TTC549 (cell line): ENCODE results near the gene TIPARP.
"Not testable (repeated sequence)": the region's sequence is repeated elsewhere in the genome, so short reads cannot be mapped to it uniquely, and the experiment has no call there.

ENCODE experiments used
- FAIRE-seq: peaks from 2 replicates; lab custom pipeline; 2012; peaks lifted over from hg19 to GRCh38; lab: Jason Lieb, UNC

Gene TIPARP

DNA sequence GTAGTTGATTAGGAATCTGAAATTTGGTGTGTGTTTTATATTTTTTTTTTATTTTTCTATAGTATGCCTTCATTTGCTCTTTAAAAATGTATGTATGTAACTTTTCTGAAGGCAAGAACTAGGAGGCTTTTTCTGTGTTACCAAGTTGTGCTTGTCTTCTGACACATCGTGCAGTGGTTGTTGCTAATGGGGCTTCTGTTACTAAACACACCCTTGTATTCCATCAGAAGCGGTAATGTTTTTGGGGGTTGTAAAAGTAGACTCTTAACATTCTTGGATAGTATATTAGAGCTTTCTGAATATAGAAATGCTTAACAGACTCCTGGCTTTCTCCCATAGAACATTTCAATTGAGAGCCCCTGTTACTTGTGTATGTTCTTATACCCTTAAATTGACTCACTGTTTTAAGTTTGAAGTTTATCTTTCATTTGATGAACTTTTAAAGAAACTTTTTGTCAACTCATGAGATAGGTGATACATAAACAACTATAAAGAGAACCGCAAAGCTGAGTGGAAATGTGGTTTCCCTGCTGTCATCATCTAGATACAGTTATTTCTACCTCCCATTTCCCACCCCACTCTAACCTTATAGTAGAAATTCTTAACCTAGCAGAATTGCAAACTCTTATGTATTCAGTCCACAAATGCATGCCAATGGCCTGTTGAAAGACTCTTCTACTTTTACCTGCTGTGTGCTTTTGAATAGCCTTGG is 2.5 kb downstream of the TIPARP start:
- no peak for FAIRE-seq

DNA sequence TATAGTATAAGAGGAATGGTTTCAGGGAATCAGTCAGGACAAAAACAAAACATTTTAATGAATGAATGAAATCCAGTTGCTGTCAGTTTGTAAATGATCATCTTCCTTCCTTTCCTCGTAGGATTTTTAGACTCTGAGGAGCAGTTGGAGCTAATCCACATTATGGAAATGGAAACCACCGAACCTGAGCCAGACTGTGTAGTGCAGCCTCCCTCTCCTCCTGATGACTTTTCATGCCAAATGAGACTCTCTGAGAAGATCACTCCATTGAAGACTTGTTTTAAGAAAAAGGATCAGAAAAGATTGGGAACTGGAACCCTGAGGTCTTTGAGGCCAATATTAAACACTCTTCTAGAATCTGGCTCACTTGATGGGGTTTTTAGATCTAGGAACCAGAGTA is 3.1 kb downstream of the TIPARP start:
- no peak for FAIRE-seq

DNA sequence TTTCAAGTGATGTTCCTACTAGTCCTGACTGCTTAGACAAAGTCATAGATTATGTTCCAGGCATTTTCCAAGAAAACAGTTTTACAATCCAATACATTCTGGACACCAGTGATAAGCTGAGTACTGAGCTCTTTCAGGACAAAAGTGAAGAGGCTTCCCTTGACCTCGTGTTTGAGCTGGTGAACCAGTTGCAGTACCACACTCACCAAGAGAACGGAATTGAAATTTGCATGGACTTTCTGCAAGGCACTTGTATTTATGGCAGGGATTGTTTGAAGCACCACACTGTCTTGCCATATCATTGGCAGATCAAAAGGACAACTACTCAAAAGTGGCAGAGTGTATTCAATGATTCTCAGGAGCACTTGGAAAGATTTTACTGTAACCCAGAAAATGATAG is 3.8 kb downstream of the TIPARP start:
- FAIRE-seq, result no peak

DNA sequence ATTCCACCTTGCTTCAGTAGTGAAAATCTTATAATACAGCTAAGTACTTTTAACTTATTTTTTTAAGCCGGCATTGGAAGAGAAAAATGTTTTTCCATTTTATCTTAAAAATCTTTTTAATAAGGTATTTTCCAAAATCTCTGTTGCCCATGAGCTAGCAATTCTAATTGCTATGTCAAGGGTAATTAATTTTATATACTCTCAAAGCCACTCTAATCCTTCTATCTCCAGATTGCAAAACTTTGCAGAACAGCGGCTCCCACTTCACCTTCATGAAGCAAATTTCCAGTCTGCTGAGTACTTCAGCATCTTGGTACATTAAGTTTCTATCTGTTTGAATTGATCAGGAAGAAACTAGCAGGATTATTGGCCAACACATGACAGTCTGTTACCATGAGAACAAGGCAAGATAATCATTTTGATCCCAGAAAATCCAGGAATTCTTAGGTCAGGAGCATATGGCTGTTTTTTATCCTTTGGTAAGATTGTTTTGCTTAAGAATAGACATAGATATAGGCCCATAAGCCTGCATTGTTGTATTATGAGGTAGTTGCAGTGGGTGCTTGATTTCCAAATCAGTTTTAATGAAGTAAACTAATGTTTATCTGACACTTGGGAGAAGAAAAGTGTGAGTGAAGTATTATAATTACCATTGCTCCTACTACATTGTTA is 6.0 kb downstream of the TIPARP start:
- no peak for FAIRE-seq

DNA sequence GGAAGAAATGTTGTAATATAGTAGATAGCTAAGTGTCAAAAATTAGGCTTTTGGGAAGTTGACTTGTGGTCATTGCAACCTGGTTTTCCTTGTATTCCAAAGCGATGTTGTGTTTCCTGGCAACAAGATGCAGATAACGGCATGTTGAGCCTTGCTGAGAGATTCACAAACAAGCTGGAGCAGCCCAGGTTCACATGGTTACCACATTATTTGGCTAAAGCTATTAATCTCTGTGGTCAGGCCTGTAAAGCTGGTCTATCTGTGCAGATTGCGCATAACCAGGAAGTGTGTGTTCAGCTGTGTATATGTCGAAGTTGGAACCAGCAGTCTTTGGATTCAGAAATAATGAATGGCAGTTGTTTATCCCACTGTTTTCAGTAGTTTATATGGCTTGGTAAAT is 6.6 kb downstream of the TIPARP start:
- FAIRE-seq, result no peak

DNA sequence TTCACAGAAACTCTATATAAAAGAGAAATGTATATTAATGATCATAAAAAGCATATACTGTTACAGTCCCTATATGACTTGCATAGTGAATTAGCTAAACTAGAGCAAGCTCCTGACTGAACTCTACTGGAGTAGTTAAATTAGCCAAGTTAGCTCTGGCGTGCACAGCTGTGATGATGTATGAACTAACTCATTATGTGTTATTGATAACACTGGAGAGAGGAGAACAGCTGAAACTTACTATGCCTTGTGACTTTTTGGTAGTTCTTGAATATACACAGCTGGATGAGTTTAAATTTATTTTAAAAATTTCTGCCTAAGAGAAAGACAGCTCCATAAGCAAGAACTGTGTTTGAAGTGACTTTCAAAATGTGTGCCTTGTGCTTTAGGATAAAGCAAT is 8.1 kb downstream of the TIPARP start:
- FAIRE-seq, result no peak

DNA sequence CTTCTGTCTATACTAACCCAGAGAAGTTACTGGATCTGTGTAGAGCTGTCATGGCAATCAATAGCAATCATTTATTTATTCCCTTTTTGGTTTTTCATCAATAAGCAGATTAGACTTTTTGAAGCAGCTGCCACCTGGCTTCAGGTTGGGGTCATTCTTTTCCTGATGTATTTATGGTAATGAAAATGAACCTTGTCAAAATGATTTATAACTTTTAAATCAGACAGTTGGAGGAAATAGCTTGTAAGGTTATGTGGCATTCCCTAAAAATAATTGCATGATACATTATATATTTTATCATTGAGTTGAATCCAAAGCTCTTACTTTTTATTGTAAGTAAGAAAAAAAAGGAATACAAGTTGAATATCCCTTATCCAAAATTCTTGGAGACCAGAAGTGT is 8.6 kb downstream of the TIPARP start:
- no peak for FAIRE-seq

DNA sequence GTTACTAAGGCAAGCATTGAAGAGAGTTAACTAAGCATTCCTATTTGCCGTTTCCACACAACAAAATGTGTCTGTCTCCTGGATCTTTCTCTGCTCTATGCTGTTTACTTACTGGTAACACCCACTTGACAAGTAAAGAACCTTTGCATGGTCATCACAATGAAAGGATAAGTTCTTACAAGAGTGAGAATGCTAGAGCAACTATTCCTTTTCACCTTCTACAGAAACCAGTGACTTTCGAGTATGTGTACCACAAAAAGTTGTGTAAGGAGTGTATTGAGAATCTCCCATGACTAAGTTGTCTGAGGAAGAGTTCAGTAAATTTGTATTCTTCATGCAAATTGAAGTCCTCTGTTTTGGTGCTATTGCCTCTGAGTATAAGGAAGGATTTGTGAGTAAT is 10.8 kb downstream of the TIPARP start:
- no peak for FAIRE-seq

DNA sequence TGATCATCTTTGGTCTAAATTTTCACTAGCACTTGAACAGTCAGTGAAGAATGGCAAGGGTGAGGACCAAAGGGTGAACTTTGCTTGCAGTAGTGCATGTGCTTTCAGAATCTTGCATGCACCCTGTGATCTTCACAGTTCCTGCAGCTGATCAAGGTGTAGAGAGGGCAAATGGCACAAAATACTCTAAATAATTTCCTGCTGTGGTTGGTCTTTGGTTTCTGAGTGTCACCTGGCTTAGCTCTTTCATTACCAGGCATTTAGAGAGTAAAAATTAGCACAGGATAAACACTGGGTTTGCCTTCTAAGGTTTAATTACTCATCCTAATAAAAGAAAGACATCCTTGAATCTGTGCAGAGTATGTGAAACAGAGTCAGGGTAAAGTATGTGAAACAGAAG is 11.4 kb downstream of the TIPARP start:
- FAIRE-seq, result no peak

DNA sequence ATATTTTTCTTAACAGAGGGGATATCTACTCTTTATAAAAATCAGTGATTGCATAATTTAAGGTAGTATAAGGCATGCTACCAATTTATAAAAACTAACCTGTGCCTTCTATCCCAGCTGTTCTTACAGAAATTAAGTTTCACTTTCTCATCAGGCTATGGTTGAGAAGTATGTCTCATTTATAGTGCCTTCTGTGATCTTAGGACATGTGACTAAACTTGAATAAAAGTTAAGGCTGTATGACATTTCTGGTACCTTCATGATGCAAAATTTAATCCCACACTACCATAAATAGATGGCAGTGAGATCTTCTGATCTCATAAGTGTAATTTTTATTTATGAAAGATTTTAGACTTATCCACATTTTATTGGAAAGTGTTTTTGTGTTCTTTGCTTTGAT is 12.6 kb downstream of the TIPARP start:
- no peak for FAIRE-seq

DNA sequence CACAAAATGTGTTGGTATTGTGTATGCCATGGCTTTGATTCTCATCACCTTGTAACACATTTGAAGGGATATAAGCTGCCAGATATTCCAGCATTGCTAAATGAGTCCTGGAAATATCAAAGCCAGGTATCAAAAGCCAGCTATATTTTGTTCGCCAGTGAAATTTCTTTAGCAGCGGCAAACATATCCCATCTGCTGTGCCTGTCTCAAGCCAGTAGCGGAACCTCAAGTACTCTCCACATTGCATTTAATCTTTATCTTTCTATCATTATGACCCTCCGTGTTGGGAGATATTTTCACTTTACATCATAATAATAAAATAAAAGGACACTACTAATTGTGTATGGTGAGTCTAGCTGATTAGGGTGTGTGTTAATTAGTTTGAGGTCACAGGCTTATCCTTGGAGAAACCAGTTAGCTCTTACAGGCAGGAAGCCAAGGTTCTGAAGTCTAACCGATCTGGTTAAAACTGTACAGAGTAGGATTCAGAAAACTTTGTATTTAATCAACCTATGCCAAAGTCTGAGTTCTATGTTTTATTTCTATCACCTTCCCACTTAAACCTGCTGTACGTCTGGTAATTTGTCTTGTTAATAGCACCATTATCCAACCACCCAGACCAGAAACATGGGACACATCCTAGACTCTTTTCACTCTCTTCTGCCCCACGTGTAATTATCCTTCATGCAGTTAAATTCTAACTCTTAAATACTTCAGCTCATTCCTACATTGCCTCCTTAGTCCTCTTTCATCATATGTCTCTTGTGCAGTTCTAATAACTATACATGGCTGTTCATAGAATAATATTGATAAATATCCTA is 14.5 kb downstream of the TIPARP start:
- no peak for FAIRE-seq

DNA sequence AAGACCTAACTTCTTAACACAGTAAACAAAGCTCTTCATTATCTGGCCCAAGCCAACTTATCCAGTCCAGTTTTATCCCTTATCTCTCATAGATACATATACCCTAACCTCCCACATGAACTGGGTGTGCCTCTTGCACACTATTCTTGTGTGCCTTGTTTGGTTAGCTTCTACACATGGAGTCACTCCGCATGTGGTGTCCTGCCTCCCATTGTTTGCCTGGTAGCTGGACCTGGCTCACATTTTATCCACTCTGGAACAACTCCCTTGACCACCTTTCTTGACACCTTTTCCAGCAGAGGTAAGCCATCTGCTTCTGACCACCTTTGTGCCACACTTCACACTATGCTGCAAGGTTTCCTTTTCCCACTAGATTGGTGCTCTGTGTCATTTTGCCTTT is 15.2 kb downstream of the TIPARP start:
- FAIRE-seq, result no peak

DNA sequence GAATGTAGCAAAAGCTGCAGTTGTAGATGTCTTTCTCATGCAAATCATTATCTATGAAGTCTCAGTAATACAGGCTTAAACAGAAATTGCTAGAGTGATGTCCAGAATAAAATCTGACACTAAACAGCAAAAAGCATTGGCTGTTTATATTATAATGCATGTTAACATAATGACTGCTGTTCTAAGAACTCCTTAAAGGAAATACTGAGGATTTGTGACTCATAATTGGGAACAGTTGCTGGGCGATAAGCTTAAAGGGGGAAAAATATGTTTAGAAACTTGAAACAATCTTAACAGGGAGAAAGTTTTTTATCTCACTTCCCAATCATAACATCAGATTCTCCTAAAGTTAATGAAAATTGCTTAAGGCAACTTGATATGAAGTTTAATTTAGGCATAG is 17.5 kb downstream of the TIPARP start:
- no peak for FAIRE-seq

DNA sequence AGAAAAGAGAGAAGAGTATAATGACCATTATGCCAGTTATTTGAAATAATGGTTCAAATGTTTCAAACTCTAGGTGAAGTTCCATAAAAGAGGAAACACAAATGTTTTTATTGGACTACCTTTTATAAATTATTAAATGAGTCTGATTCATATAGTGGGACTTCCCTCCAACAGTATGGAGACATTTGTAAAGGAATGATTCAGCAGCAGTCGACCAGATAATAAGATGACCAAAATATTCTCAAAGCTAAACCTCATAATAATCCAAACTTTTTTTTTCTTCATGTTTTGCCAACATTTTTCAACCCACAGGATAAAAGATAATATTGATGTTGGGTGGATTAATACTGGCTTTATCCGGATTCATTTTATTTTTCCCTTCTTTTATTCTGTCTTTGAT is 18.8 kb downstream of the TIPARP start:
- no peak for FAIRE-seq

DNA sequence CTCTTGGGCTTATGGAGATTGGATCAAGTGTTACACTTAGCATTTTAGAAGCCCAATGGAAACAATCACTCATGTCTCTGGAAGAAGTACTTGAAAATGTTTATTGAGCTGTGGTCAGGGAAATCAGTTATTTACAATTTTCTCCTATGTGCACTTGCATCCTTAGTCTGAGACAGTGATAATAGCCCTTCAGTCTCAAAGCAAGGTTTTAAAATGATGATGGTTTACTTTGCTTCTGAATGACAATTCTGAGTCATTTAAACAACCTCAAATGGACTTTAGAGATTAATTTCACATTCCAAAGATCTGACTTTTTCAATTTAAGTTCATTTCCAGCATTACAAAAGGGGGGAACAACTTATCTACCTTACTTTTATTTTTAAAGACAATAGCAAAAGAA is 20.1 kb downstream of the TIPARP start:
- FAIRE-seq, result no peak

DNA sequence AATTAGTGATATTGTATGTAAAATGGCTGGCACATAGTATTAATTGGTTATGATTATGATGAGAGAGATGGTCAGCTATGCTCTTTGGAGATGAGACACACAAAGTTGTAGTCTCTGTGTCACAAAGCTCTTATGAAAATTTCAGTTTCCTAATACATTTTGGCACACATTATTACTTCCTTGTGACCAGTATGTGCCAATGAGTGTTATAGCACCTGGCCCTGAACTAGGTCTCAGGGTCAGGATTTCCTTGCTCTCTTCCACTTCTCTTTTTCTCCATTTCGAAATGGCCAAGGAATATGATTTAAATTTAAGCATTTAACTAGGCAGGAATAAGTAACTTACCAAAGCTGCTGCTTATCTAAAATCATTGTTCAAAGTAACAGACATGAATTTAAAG is 28.0 kb downstream of the TIPARP start:
- no peak for FAIRE-seq

DNA sequence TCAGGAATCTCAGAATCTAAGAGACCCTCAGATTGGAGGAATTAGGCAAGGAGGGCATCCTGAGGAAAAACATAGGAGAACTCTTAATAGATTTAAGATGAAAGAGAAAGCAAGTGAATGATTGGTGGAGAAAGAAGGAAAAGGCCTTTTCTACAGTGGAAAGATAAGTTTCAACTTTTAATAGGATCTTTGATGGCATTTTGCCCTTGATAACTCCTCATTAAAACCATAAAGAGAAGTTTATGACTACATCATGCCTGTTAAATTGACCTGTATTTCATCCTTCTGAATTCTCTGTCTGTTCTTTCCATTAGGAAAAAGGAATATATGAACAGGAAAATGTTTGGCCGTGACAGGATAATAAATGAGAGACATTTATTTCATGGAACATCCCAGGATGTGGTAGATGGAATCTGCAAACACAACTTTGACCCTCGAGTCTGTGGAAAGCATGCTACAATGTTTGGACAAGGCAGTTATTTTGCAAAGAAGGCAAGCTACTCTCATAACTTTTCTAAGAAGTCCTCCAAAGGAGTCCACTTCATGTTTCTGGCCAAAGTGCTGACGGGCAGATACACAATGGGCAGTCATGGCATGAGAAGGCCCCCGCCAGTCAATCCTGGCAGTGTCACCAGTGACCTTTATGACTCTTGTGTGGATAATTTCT is 30.1 kb downstream of the TIPARP start:
- FAIRE-seq, result no peak

DNA sequence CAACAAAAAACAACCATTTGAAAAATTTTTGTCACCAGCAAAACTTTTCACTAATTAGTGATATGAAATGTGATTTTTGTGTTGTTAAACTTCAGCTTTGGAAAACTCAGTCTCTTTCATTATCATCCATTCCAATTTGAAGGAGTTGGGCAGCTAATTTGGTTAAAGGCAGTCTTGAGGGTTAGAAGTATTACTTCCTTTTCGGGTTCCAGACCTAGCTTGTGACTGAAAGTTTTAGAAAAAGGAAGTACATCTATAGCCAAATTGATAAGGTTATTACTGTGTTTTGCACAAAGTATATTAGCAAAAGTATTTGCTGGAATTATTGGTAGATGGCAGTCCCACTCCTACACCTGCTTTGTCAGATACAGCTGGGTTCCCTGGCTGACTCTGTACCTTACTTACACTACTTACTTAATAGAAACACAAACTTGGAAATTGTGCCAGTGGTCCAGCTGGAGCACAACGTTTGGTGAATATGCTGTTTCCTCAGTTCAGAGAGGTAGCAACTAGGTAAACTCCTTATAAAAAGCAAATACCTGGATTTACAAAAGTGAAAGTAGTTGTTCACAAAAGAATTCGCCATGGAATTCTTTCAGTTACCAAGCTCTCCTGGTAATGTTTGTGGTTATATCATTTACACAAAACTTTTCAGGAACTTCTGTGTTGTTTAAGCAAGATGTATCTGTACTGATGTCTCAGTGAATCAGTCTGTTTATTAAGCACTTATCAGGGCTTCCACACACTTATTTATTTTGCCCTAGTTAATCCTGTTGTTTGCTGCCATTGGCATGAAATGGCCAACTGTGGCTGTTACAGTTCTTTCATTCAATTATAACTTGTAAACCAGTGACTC is 31.6 kb downstream of the TIPARP start:
- FAIRE-seq, result no peak

DNA sequence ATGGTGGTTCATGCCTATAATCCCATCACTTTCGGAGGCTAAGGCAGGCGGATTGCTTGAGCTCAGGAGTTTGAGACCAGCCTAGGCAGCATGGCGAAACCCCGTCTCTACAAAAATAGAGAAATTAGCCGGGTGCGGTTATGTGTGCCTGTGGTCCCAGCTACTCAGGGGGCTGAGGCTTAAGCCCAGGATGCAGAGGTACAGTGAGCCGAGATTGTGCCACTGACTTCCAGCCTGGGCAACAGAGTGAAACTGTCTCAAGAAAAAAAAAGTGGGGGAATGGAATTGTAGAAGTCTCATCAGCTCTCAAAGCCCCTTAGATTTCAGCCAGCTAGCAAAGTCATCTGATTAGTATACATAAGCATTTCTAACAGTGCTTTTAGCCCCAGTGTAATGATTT is 33.2 kb downstream of the TIPARP start:
- FAIRE-seq, result no peak

DNA sequence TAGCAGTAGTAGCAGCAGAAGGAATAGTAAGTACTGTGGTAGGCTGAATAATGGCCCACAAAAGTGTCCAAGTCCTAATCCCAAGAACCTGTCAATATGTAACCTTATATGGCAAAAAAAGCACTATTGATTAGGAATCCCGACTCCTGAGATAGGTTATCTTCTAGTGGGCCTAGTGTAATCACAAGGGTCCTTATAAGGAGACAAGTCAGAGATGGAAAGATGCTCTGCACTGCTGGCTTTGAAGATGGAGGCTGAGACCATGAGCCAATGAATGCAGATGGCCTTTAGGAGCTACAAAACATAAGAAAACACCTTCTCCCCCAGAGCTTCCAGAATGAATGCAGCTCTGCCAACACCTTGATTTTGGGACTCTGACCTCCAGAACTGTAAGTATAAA is 36.0 kb downstream of the TIPARP start:
- no peak for FAIRE-seq

DNA sequence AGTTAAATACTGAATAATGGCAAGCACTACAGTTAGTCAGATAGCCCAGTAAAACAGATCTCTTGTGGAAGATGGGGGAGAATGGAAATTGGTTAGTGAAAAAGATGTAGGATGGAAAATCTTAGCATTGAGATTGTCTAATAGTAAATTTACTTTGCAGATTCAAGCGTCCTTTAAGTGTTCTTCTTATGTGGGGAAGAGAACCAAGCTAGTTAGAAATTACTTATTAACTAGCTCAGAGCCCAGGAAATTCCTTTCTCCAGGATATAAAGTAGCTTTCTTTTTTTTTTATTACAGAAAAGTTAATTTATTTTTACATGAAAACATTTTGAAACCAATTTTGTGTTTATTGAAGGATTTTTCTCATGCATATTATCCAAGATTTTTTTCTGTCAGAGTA is 36.7 kb downstream of the TIPARP start:
- no peak for FAIRE-seq

DNA sequence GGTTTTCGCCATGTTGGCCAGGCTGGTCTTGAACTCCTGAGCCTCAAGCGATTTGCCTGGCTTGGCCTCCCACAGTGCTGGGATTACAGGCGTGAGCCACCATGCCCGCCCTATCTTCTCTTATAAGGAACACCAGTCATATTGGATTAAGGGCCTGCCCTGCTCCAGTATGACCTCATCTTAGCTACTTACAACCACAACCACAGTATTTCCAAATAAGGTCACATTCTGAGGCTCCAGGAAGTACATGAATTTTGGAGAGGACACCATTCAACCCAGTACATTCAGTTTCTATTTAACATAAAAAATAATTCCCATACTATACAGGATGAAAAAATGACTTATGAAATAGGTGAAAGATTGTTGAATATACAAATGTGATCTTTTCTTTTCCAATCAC is 37.6 kb downstream of the TIPARP start:
- not testable (repeated sequence) for FAIRE-seq
